Thyroid gland (tissue), 4 donors: ENCODE data around the gene TRIM25.

Experiments used
- POLR2A ChIP-seq, 2 donors: fragments of 450-650 bp; IDR thresholded peaks; one replicate each; pipeline ENCODE4 v1.6.1; 2017; ENCODE audit warnings: antibody characterized with exemption in 2 of 2, mild to moderate bottlenecking in 2 of 2, moderate library complexity in 1 of 2
- TF ChIP-seq, protein P1 (sequence below), 6 experiments: fragments of 200-600 bp in 3 of 6; fragments of 450-650 bp in 3 of 6; sonication (generic) in 3 of 6; IDR thresholded peaks; one replicate each; pipeline ENCODE4 v1.5.1; 2016 to 2019; ENCODE audit warnings: antibody characterized with exemption in 6 of 6, mild to moderate bottlenecking in 2 of 6, inconsistent platforms in 1 of 6, moderate library complexity in 1 of 6

DNA sequence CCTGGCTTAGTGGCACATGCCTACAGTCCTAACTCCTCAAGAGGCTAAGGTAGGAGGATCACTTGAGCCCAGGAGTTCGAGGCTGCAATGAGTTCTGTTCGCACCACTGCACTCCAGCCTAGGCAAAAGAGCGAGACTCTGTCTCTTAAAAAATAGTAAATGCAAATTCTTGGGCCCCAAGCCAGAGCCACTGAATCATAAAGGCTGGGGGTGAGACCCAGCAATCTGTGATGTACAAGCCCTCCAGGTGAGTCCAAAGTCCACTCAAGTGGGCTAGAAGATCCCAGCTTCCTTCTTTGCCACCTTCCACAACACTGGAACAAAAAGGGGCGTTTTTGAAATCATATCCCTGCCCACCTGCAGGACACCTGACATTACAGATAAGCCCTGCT lies 16.9 kb downstream of the TRIM25 start:
- TF ChIP-seq, protein P1, sequence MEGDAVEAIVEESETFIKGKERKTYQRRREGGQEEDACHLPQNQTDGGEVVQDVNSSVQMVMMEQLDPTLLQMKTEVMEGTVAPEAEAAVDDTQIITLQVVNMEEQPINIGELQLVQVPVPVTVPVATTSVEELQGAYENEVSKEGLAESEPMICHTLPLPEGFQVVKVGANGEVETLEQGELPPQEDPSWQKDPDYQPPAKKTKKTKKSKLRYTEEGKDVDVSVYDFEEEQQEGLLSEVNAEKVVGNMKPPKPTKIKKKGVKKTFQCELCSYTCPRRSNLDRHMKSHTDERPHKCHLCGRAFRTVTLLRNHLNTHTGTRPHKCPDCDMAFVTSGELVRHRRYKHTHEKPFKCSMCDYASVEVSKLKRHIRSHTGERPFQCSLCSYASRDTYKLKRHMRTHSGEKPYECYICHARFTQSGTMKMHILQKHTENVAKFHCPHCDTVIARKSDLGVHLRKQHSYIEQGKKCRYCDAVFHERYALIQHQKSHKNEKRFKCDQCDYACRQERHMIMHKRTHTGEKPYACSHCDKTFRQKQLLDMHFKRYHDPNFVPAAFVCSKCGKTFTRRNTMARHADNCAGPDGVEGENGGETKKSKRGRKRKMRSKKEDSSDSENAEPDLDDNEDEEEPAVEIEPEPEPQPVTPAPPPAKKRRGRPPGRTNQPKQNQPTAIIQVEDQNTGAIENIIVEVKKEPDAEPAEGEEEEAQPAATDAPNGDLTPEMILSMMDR (IDR thresholded peaks at IDR 0.05), result no peak
- no peak for TF ChIP-seq POLR2A (IDR thresholded peaks at IDR 0.05)
